ENCODE results near the gene TAL1. TPM values are rescaled to one million over a fixed set of nuclear protein-coding genes. Genes with fewer than 3 reads are reported as not detected.

TAL1 gene
- polyA plus RNA-seq, 3 donors, result 0.50 TPM; not detected in 2

DNA sequence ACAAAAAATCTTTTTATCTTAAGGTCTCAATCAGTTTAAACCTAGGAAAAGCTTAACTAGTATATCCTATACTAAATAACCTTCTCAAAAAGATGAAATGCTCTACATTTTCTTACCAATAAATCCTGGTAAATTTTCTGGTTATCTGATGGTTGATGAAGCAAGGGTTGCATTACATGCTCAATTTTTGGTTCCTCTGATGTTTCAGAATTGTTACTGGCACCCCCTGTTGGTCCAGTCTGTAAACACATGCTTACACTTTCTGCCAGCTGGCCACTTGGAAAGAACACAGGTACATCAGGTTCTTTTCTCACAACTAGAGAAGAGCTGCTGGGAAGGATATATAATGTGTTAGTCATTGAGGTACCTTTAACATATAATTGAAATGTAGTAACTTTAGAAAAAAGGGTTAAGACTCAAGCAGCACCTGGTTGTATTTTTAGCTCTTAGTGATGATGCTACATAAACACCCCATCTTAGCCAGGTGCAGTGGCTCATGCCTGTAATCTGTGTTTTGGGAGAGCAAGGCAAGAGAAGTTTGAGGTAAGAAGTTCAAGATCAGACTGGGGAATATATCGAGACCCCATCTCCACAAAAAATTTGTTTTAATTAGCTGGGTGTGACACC lies 30.9 kb upstream of the TAL1 start:
- no peak overlapping the region for H3K4me3 Mint-ChIP-seq
- H3K4me3 ChIP-seq (replicated peaks in 1 of 3; ENCODE audit: low read depth in 2 of 3, low read length in 3 of 3), result no peak overlapping the region
- no peaks in the 10 kb centered on the region for H3K79me2 ChIP-seq (ENCODE audit: insufficient read depth, low read length)
- H3K4me1 ChIP-seq (ENCODE audit: control insufficient read depth in 1 of 2, insufficient read depth in 2 of 2, low read length in 2 of 2), result no peaks in the 10 kb centered on the region
- no peak overlapping the region for H3K27ac ChIP-seq (ENCODE audit: low read depth in 1 of 2, low read length in 2 of 2)
- peaks cover 42 to 73% of the 10 kb centered on the region in 2 donors for H3K36me3 Mint-ChIP-seq
- H3K9me3 ChIP-seq (replicated peaks in 1 of 2; ENCODE audit: control insufficient read depth in 1 of 2, insufficient read depth in 1 of 2, low read length in 2 of 2), result no peaks in the 10 kb centered on the region
- TF ChIP-seq CTCF (IDR thresholded peaks at IDR 0.05), result peak; percentile 83
- no peaks in the 10 kb centered on the region for H4K20me1 ChIP-seq (ENCODE audit: insufficient read depth, low read length)
- no peaks in the 10 kb centered on the region for H3K27me3 Mint-ChIP-seq (ENCODE audit: low read depth in 3 of 3)
- no peak overlapping the region for H3K4me2 ChIP-seq (replicated peaks; ENCODE audit: extremely low read depth, low read length, poor library complexity, severe bottlenecking)
- H3K27ac Mint-ChIP-seq, result no peak overlapping the region
- H3K36me3 ChIP-seq (replicated peaks in 1 of 2; ENCODE audit: control insufficient read depth in 1 of 2, insufficient read depth in 2 of 2, low read length in 2 of 2), result peaks cover 23 to 70% of the 10 kb centered on the region in 2 donors
- peak; percentile 12 to 30 (median 17) for DNase-seq
- WGBS (ENCODE audit: insufficient coverage), result no CpG with 5 or more reads among the region's 1 CpG
- H3K9me3 Mint-ChIP-seq, result no peaks in the 10 kb centered on the region
- no peak overlapping the region for H3K9ac ChIP-seq (ENCODE audit: insufficient read depth, low read length, poor library complexity, severe bottlenecking)
- no peak overlapping the region for H2AFZ ChIP-seq (ENCODE audit: insufficient read depth, low read depth, low read length, poor library complexity, severe bottlenecking)
- H3K4me1 Mint-ChIP-seq, result no peaks in the 10 kb centered on the region
- intact Hi-C loops (cut with micrococcal nuclease), result loop anchor here (2.0 to 5.0 kb wide), 2 partner anchors 70 to 71 kb away; partner anchors contain the start of gene PDZK1IP1 (in 1 of the 2)
- no peaks in the 10 kb centered on the region for H3K27me3 ChIP-seq (ENCODE audit: control insufficient read depth in 2 of 2, insufficient read depth in 2 of 2, low read length in 2 of 2)

DNA sequence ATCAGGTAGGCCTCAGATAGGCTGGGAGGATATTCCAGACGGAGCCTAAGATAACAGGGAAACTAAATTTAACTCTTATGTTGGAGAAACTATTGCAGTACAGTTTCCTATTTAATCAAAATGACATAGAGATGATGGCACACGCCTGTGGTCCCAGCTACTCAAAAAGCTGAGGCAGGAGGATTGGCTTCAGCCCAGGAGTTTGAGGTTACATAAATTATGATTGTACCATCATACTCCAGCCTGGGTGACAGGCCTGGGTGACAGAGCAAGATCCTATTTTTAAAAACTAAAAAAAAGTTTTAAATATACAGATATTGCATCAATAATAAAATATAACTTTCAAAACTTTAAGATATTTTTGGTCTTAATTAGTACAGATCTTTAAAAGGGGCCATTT lies 25.2 kb upstream of the TAL1 start:
- H3K27ac Mint-ChIP-seq, result no peak overlapping the region
- Histone ChIP-seq H3K9ac (ENCODE audit: insufficient read depth, low read length, poor library complexity, severe bottlenecking) (no peak overlapping the region), H2AFZ (ENCODE audit: insufficient read depth, low read depth, low read length, poor library complexity, severe bottlenecking) (no peak overlapping the region), H3K79me2 (ENCODE audit: insufficient read depth, low read length) (no peaks in the 10 kb centered on the region), H4K20me1 (ENCODE audit: insufficient read depth, low read length) (no peaks in the 10 kb centered on the region), H3K27ac (ENCODE audit: low read depth in 1 of 2, low read length in 2 of 2) (no peak overlapping the region), H3K36me3 (replicated peaks in 1 of 2; ENCODE audit: control insufficient read depth in 1 of 2, insufficient read depth in 2 of 2, low read length in 2 of 2) (peaks cover 21 to 77% of the 10 kb centered on the region in 2 donors), H3K4me1 (ENCODE audit: control insufficient read depth in 1 of 2, insufficient read depth in 2 of 2, low read length in 2 of 2) (no peaks in the 10 kb centered on the region), H3K27me3 (ENCODE audit: control insufficient read depth in 2 of 2, insufficient read depth in 2 of 2, low read length in 2 of 2) (no peaks in the 10 kb centered on the region), H3K4me2 (replicated peaks; ENCODE audit: extremely low read depth, low read length, poor library complexity, severe bottlenecking) (no peak overlapping the region), H3K9me3 (replicated peaks in 1 of 2; ENCODE audit: control insufficient read depth in 1 of 2, insufficient read depth in 1 of 2, low read length in 2 of 2) (no peaks in the 10 kb centered on the region), H3K4me3 (replicated peaks in 1 of 3; ENCODE audit: low read depth in 2 of 3, low read length in 3 of 3) (no peak overlapping the region)
- H3K4me1 Mint-ChIP-seq, result no peaks in the 10 kb centered on the region
- H3K9me3 Mint-ChIP-seq, result no peaks in the 10 kb centered on the region
- no peak for TF ChIP-seq CTCF (IDR thresholded peaks at IDR 0.05)
- no peak overlapping the region for H3K4me3 Mint-ChIP-seq
- intact Hi-C loops (cut with micrococcal nuclease), result no loop called here
- no CpG with 5 or more reads among the region's 2 CpGs for WGBS (ENCODE audit: insufficient coverage)
- no peak for DNase-seq
- peaks cover 42 to 75% of the 10 kb centered on the region in 2 donors for H3K36me3 Mint-ChIP-seq
- peaks cover 0 to 2% (median 0%) of the 10 kb centered on the region in 3 donors for H3K27me3 Mint-ChIP-seq (ENCODE audit: low read depth in 3 of 3)
